CD14-positive monocyte (primary cell): ENCODE data around the gene PEX5L. TPM values are rescaled to one million over a fixed set of nuclear protein-coding genes. Genes with fewer than 3 reads are reported as not detected.

Experiments used
- DNase-seq, 3 donors: peaks; one replicate each; pipeline ENCODE4 v3.0.0-alpha.2; 2011 to 2022
- H2AFZ ChIP-seq: 2 replicates; pipeline ENCODE4 v1.6.0; 2012; ENCODE audit warnings: mild to moderate bottlenecking, low read depth, low read length, inconsistent platforms; ENCODE audit not compliant: insufficient read depth, poor library complexity, severe bottlenecking
- H3K27ac ChIP-seq, 2 donors: 1 replicate in 1 of 2; 2 replicates in 1 of 2; pipeline ENCODE4 v1.5.1; 2012 to 2013; ENCODE audit warnings: low read length in 2 of 2, control low read depth in 1 of 2, inconsistent platforms in 1 of 2, low read depth in 1 of 2, mild to moderate bottlenecking in 1 of 2
- H3K27me3 ChIP-seq, 2 donors: one replicate each; pipeline versions ENCODE4 v1.6.0 to v1.6.1; 2011 to 2013; ENCODE audit warnings: low read length in 2 of 2; ENCODE audit not compliant: control insufficient read depth in 2 of 2, insufficient read depth in 2 of 2
- H3K36me3 ChIP-seq, 2 donors: replicated peaks in 1 of 2; 1 replicate in 1 of 2; 2 replicates in 1 of 2; pipeline versions ENCODE4 v1.5.1 to v1.6.1; 2012 to 2013; ENCODE audit warnings: low read length in 2 of 2, control low read depth in 1 of 2, inconsistent platforms in 1 of 2, mild to moderate bottlenecking in 1 of 2; ENCODE audit not compliant: insufficient read depth in 2 of 2, control insufficient read depth in 1 of 2
- H3K4me1 ChIP-seq, 2 donors: 1 replicate in 1 of 2; 2 replicates in 1 of 2; pipeline versions ENCODE4 v1.5.1 to v1.6.1; 2012 to 2013; ENCODE audit warnings: low read length in 2 of 2, control low read depth in 1 of 2, inconsistent platforms in 1 of 2, mild to moderate bottlenecking in 1 of 2, moderate library complexity in 1 of 2; ENCODE audit not compliant: insufficient read depth in 2 of 2, control insufficient read depth in 1 of 2
- H3K4me2 ChIP-seq: replicated peaks from 2 replicates; pipeline ENCODE3; 2012; ENCODE audit warnings: low read length, moderate library complexity, mild to moderate bottlenecking; ENCODE audit not compliant: poor library complexity, severe bottlenecking; ENCODE audit errors: extremely low read depth
- H3K4me3 ChIP-seq, 3 experiments: fragments of 200-600 bp in 1 of 3; sonication (generic) in 1 of 3; replicated peaks in 1 of 3; 1 replicate in 2 of 3; 2 replicates in 1 of 3; pipeline ENCODE4 v1.5.1; 2011 to 2013; ENCODE audit warnings: low read length in 3 of 3, mild to moderate bottlenecking in 3 of 3, control low read depth in 2 of 3, low read depth in 2 of 3, inconsistent platforms in 1 of 3, moderate library complexity in 1 of 3
- H3K79me2 ChIP-seq: 2 replicates; pipeline ENCODE4 v1.6.0; 2012; ENCODE audit warnings: mild to moderate bottlenecking, control low read depth, inconsistent platforms, low read length, moderate library complexity; ENCODE audit not compliant: insufficient read depth
- H3K9ac ChIP-seq: 2 replicates; pipeline ENCODE4 v1.6.0; 2017; ENCODE audit warnings: low read length, mild to moderate bottlenecking; ENCODE audit not compliant: insufficient read depth, poor library complexity, severe bottlenecking
- H3K9me3 ChIP-seq, 2 donors: replicated peaks in 1 of 2; 1 replicate in 1 of 2; 2 replicates in 1 of 2; pipeline versions ENCODE4 v1.5.1 to v1.6.1; 2012 to 2013; ENCODE audit warnings: low read length in 2 of 2, control low read depth in 1 of 2; ENCODE audit not compliant: control insufficient read depth in 1 of 2, insufficient read depth in 1 of 2
- H4K20me1 ChIP-seq: 2 replicates; pipeline ENCODE4 v1.6.0; 2012; ENCODE audit warnings: mild to moderate bottlenecking, low read length, control low read depth, moderate library complexity; ENCODE audit not compliant: insufficient read depth
- H3K27ac Mint-ChIP-seq, 7 donors: one replicate each; pipeline ENCODE4 v1.8.0; 2020; ENCODE audit warnings: mild to moderate bottlenecking in 7 of 7, mixed read lengths in 7 of 7, moderate library complexity in 6 of 7, inconsistent platforms in 2 of 7
- H3K27me3 Mint-ChIP-seq, 3 donors: one replicate each; pipeline ENCODE4 v1.8.0; 2021 to 2022; ENCODE audit warnings: low read depth in 3 of 3, mild to moderate bottlenecking in 3 of 3, mixed read lengths in 3 of 3, moderate library complexity in 3 of 3, inconsistent platforms in 1 of 3
- H3K36me3 Mint-ChIP-seq, 2 donors: one replicate each; pipeline ENCODE4 v1.8.0; 2020; ENCODE audit warnings: mixed read lengths in 2 of 2, inconsistent platforms in 1 of 2, mild to moderate bottlenecking in 1 of 2
- H3K4me1 Mint-ChIP-seq: one replicate; pipeline ENCODE4 v1.8.0; 2020; ENCODE audit warnings: mild to moderate bottlenecking, mixed read lengths
- H3K4me3 Mint-ChIP-seq, 2 donors: one replicate each; pipeline ENCODE4 v1.8.0; 2020; ENCODE audit warnings: mild to moderate bottlenecking in 2 of 2, mixed read lengths in 2 of 2, moderate library complexity in 1 of 2
- H3K9me3 Mint-ChIP-seq, 7 donors: one replicate each; pipeline ENCODE4 v1.8.0; 2020 to 2022; ENCODE audit warnings: mixed read lengths in 7 of 7, mild to moderate bottlenecking in 6 of 7, moderate library complexity in 6 of 7, inconsistent platforms in 2 of 7
- WGBS: methylation state at CpG from one replicate; pipeline ENCODE4 v1.1.5; 2013; ENCODE audit warnings: missing lambda C conversion rate; ENCODE audit not compliant: insufficient coverage; 5-methylcytosine and 5-hydroxymethylcytosine counted together
- intact Hi-C, 2 donors: fragments of 100-400 bp; cut with micrococcal nuclease; formaldehyde crosslinking; loops; one replicate each; pipeline versions ENCODE4 v1.15.0 to v1.15.1; 2023
- polyA plus RNA-seq, 3 donors: library from polyadenylated mRNA; depleted of rRNA in 1 of 3; unstranded in 2 of 3; stranded (reverse) in 1 of 3; fragments of 300-500 nt in 2 of 3; fragments of >200 nt in 1 of 3; fragmentation: Illumina TruSeq in 2 of 3; gene quantifications; 1 replicate in 2 of 3; 2 replicates in 1 of 3; pipeline ENCODE4 v1.2.3, GENCODE V29; 2012 to 2021
- TF ChIP-seq, protein P1 (sequence below): fragments of 200-600 bp; IDR thresholded peaks from one replicate; pipeline ENCODE4 v1.8.0; 2022; ENCODE audit warnings: antibody characterized with exemption, mild to moderate bottlenecking

The PEX5L gene
- polyA plus RNA-seq, 3 donors = not detected

DNA sequence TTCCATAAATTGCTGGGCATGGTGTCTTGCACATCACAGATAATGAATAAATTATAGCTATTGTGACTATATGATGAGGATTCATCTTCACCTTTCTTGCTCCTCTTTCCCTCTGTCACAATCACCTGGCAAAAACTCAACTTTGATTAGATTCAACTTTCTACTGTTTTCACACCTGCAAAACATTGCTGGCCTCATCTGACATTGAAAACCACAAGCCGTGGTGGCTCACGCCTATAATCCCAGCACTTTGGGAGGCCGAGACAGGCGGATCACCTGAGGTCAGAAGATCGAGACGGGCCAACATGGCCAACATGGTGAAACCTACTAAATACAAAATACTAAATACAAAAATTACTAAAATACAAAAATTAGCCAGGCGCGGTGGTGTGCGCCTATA lies 12.7 kb upstream of the PEX5L start:
- Mint-ChIP-seq H3K4me1 (peaks cover 5% of the 10 kb centered on the region), H3K27me3 (no peaks in the 10 kb centered on the region), H3K36me3 (no peaks in the 10 kb centered on the region), H3K9me3 (peaks cover 0 to 2% (median 0%) of the 10 kb centered on the region in 7 donors), H3K27ac (no peak overlapping the region), H3K4me3 (no peak overlapping the region)
- intact Hi-C loops = no loop called here
- Histone ChIP-seq H4K20me1 (no peaks in the 10 kb centered on the region), H3K4me3 (no peak overlapping the region), H3K9ac (no peak overlapping the region), H3K79me2 (no peaks in the 10 kb centered on the region), H3K9me3 (no peaks in the 10 kb centered on the region), H3K27ac (no peak overlapping the region), H3K4me2 (no peak overlapping the region), H3K36me3 (no peaks in the 10 kb centered on the region), H3K4me1 (no peaks in the 10 kb centered on the region), H3K27me3 (no peaks in the 10 kb centered on the region), H2AFZ (no peak overlapping the region)
- 98% methylated on average over 8 of the region's 9 CpGs for WGBS
- DNase-seq = no peak
- TF ChIP-seq, protein P1, sequence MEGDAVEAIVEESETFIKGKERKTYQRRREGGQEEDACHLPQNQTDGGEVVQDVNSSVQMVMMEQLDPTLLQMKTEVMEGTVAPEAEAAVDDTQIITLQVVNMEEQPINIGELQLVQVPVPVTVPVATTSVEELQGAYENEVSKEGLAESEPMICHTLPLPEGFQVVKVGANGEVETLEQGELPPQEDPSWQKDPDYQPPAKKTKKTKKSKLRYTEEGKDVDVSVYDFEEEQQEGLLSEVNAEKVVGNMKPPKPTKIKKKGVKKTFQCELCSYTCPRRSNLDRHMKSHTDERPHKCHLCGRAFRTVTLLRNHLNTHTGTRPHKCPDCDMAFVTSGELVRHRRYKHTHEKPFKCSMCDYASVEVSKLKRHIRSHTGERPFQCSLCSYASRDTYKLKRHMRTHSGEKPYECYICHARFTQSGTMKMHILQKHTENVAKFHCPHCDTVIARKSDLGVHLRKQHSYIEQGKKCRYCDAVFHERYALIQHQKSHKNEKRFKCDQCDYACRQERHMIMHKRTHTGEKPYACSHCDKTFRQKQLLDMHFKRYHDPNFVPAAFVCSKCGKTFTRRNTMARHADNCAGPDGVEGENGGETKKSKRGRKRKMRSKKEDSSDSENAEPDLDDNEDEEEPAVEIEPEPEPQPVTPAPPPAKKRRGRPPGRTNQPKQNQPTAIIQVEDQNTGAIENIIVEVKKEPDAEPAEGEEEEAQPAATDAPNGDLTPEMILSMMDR = no peak

DNA sequence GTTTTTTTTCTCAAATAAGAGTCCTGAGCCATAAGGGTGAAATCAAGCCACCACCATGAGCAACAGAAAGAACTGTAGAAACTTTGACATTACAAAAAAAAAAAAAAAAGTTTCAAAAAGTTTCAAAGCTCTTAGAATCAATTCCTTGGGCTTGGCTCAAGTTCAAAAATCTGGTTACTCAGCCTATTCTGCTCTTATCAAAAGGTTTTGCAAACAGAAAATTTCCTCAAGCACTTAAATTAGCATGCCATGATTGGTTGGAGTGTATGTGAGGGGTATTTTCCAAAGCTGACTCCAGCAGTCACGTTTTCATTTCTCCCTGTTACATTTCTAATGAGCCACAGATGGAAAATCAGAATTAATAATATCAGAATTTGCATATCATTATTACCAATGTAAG lies 12.1 kb upstream of the PEX5L start:
- Histone ChIP-seq H3K9me3 (no peaks in the 10 kb centered on the region), H3K79me2 (no peaks in the 10 kb centered on the region), H3K4me2 (no peak overlapping the region), H3K27me3 (no peaks in the 10 kb centered on the region), H4K20me1 (no peaks in the 10 kb centered on the region), H2AFZ (no peak overlapping the region), H3K36me3 (no peaks in the 10 kb centered on the region), H3K27ac (no peak overlapping the region), H3K4me1 (no peaks in the 10 kb centered on the region), H3K9ac (no peak overlapping the region), H3K4me3 (no peak overlapping the region)
- H3K9me3 Mint-ChIP-seq = peaks cover 0 to 2% (median 0%) of the 10 kb centered on the region in 7 donors
- no CpG with 5 or more reads among the region's 1 CpG for WGBS
- no peak for DNase-seq
- H3K27me3 Mint-ChIP-seq = no peaks in the 10 kb centered on the region
- H3K27ac Mint-ChIP-seq = no peak overlapping the region
- intact Hi-C loops = no loop called here
- no peaks in the 10 kb centered on the region for H3K36me3 Mint-ChIP-seq
- TF ChIP-seq, protein P1 = no peak
- peaks cover 5% of the 10 kb centered on the region for H3K4me1 Mint-ChIP-seq
- H3K4me3 Mint-ChIP-seq = no peak overlapping the region
